Measurements from ENCODE around the gene ZNF385C. TPM values are rescaled to one million over a fixed set of nuclear protein-coding genes. Genes with fewer than 3 reads are reported as not detected.
A peak's percentile ranks its signal among the peaks of the same experiment; 100 is the strongest.

ZNF385C gene
- total RNA-seq, 2 donors from 2014 or later: 1.4 to 2.1 TPM

GRCh38 chr17:42075789-42076188 lies 22.5 kb downstream of the ZNF385C start:
- H3K4me1 Mint-ChIP-seq: peaks cover 10% of the 10 kb centered on the region
- no peak for TF ChIP-seq CTCF (conservative IDR thresholded peaks at IDR 0.05)
- no peak overlapping the region for H3K27ac Mint-ChIP-seq
- Histone ChIP-seq H3K9me3 (ENCODE audit: control insufficient read depth, low read length) (no peaks in the 10 kb centered on the region), H3K27ac (ENCODE audit: low read depth, low read length) (no peak overlapping the region), H3K27me3 (ENCODE audit: control insufficient read depth, insufficient read depth, low read length, poor library complexity, severe bottlenecking) (peaks cover 30% of the 10 kb centered on the region), H3K4me3 (ENCODE audit: low read length) (no peak overlapping the region), H3K9ac (ENCODE audit: extremely low read depth, low read length, poor library complexity, severe bottlenecking) (no peak overlapping the region), H3K36me3 (ENCODE audit: control insufficient read depth, insufficient read depth, low read length) (no peaks in the 10 kb centered on the region), H3K4me1 (ENCODE audit: control insufficient read depth, insufficient read depth, low read length) (no peaks in the 10 kb centered on the region)
- H3K9me3 Mint-ChIP-seq: no peaks in the 10 kb centered on the region
- WGBS, 2 experiments (ENCODE audit: insufficient coverage in 1 of 2, insufficient read length in 1 of 2): 91 to 97% methylated on average over 5 to 6 of the region's 6 CpGs
- H3K4me3 Mint-ChIP-seq: no peak overlapping the region
- no peak for DNase-seq
- peaks cover 28% of the 10 kb centered on the region for H3K27me3 Mint-ChIP-seq (ENCODE audit: insufficient read depth)
- H3K36me3 Mint-ChIP-seq (ENCODE audit: low read depth): no peaks in the 10 kb centered on the region

GRCh38 chr17:42072323-42073187 lies 25.7 kb downstream of the ZNF385C start:
- DNase-seq: peak; percentile 84
- H3K27ac ChIP-seq (ENCODE audit: low read depth, low read length): no peak overlapping the region
- peaks cover 32% of the 10 kb centered on the region for H3K27me3 ChIP-seq (ENCODE audit: control insufficient read depth, insufficient read depth, low read length, poor library complexity, severe bottlenecking)
- H3K4me3 ChIP-seq (ENCODE audit: low read length): peak overlapping the region; percentile 75
- Mint-ChIP-seq H3K4me3 (peak overlapping the region; percentile 48), H3K9me3 (no peaks in the 10 kb centered on the region), H3K27ac (no peak overlapping the region), H3K27me3 (ENCODE audit: insufficient read depth) (peaks cover 32% of the 10 kb centered on the region), H3K4me1 (peaks cover 3% of the 10 kb centered on the region), H3K36me3 (ENCODE audit: low read depth) (no peaks in the 10 kb centered on the region)
- no peaks in the 10 kb centered on the region for H3K4me1 ChIP-seq (ENCODE audit: control insufficient read depth, insufficient read depth, low read length)
- TF ChIP-seq CTCF (conservative IDR thresholded peaks at IDR 0.05): peak; percentile 34
- no peaks in the 10 kb centered on the region for H3K36me3 ChIP-seq (ENCODE audit: control insufficient read depth, insufficient read depth, low read length)
- WGBS, 2 experiments (ENCODE audit: insufficient coverage in 1 of 2, insufficient read length in 1 of 2): 10 to 23% methylated on average over 14 to 67 of the region's 67 CpGs
- no peaks in the 10 kb centered on the region for H3K9me3 ChIP-seq (ENCODE audit: control insufficient read depth, low read length)
- no peak overlapping the region for H3K9ac ChIP-seq (ENCODE audit: extremely low read depth, low read length, poor library complexity, severe bottlenecking)

- WGBS, 2 experiments (ENCODE audit: insufficient coverage in 1 of 2, insufficient read length in 1 of 2): 0 to 20% methylated on average over 1 of the region's 3 CpGs
- no peak for TF ChIP-seq CTCF (conservative IDR thresholded peaks at IDR 0.05)
- Histone ChIP-seq H3K4me3 (ENCODE audit: low read length) (peak overlapping the region; percentile 75), H3K27me3 (ENCODE audit: control insufficient read depth, insufficient read depth, low read length, poor library complexity, severe bottlenecking) (peaks cover 32% of the 10 kb centered on the region), H3K27ac (ENCODE audit: low read depth, low read length) (no peak overlapping the region), H3K9me3 (ENCODE audit: control insufficient read depth, low read length) (no peaks in the 10 kb centered on the region), H3K36me3 (ENCODE audit: control insufficient read depth, insufficient read depth, low read length) (no peaks in the 10 kb centered on the region), H3K9ac (ENCODE audit: extremely low read depth, low read length, poor library complexity, severe bottlenecking) (no peak overlapping the region), H3K4me1 (ENCODE audit: control insufficient read depth, insufficient read depth, low read length) (no peaks in the 10 kb centered on the region)
- H3K27ac Mint-ChIP-seq: no peak overlapping the region
- H3K27me3 Mint-ChIP-seq (ENCODE audit: insufficient read depth): peaks cover 32% of the 10 kb centered on the region
- no peak for DNase-seq
- peak overlapping the region; percentile 48 for H3K4me3 Mint-ChIP-seq
- no peaks in the 10 kb centered on the region for H3K36me3 Mint-ChIP-seq (ENCODE audit: low read depth)
- peaks cover 5% of the 10 kb centered on the region for H3K4me1 Mint-ChIP-seq
- no peaks in the 10 kb centered on the region for H3K9me3 Mint-ChIP-seq
Measured at GRCh38 chr17:42071810-42072209, 26.5 kb downstream of the ZNF385C start.

Measured in endodermal cell (in vitro differentiated cells).